HepG2 (cell line): ENCODE measurements around the gene SLC38A3. TPM values are rescaled to one million over a fixed set of nuclear protein-coding genes. Genes with fewer than 3 reads are reported as not detected.

Experiments
- ATF7-NPFF ChIP-seq: sonication (generic); formaldehyde crosslinking; IDR thresholded peaks from 2 replicates; pipeline ENCODE4 v1.8.1; 2023; ENCODE audit warnings: mild to moderate bottlenecking, low read depth, missing genetic modification reagents, moderate library complexity
- HNF4A ChIP-seq: sonication (generic); formaldehyde crosslinking; IDR thresholded peaks from 2 replicates; pipeline ENCODE4 v1.4.0; 2020; ENCODE audit warnings: missing genetic modification reagents
- HNRNPL ChIP-seq: fragments of 200-400 bp; formaldehyde crosslinking; IDR thresholded peaks from 2 replicates; pipeline ENCODE4 v1.6.1; 2017; ENCODE audit warnings: mild to moderate bottlenecking, low read depth, low read length
- MAZ ChIP-seq, 2 experiments: sonication (generic) in 1 of 2; formaldehyde crosslinking in 1 of 2; IDR thresholded peaks; 2 replicates each; pipeline versions ENCODE4 v1.5.0 to v1.6.1; 2012 to 2020; ENCODE audit warnings: low read depth in 2 of 2, mild to moderate bottlenecking in 2 of 2, borderline replicate concordance in 1 of 2, improper control_type of control experiment in 1 of 2, low read length in 1 of 2, missing genetic modification reagents in 1 of 2, moderate library complexity in 1 of 2
- PCBP1 ChIP-seq: fragments of 200-400 bp; formaldehyde crosslinking; IDR thresholded peaks from 2 replicates; pipeline ENCODE4 v1.6.1; 2017; ENCODE audit warnings: mild to moderate bottlenecking, low read depth, low read length, borderline replicate concordance
- RORA ChIP-seq: sonication (generic); formaldehyde crosslinking; IDR thresholded peaks from 2 replicates; pipeline ENCODE4 v1.5.0; 2020; ENCODE audit warnings: mild to moderate bottlenecking, missing genetic modification reagents, moderate library complexity
- TCF7L2 ChIP-seq: IDR thresholded peaks from 2 replicates; pipeline ENCODE4 v1.6.1; 2011; ENCODE audit warnings: mild to moderate bottlenecking, low read depth, low read length, moderate library complexity
- ZNF160 ChIP-seq: sonication (generic); formaldehyde crosslinking; IDR thresholded peaks from 2 replicates; pipeline ENCODE4 v1.8.0; 2022; ENCODE audit warnings: mild to moderate bottlenecking, inconsistent platforms, missing genetic modification reagents
- ZNF329 ChIP-seq: sonication (generic); formaldehyde crosslinking; IDR thresholded peaks from 2 replicates; pipeline ENCODE4 v1.9.0; 2021; ENCODE audit warnings: low read depth, mild to moderate bottlenecking, missing genetic modification reagents
- ZNF383 ChIP-seq: sonication (generic); formaldehyde crosslinking; IDR thresholded peaks from 2 replicates; pipeline ENCODE4 v1.4.0; 2020; ENCODE audit warnings: missing genetic modification reagents, mild to moderate bottlenecking, borderline replicate concordance
- polyA plus RNA-seq, 8 experiments: library from polyadenylated mRNA; depleted of rRNA in 3 of 8; stranded (reverse) in 7 of 8; unstranded in 1 of 8; fragments of >200 nt; fragmentation: Illumina TruSeq in 4 of 8; extraction: Trizol in 4 of 8; gene quantifications; 2 replicates each; pipeline versions ENCODE4 v1.2.1 to v1.2.3, GENCODE V29; 2011 to 2016; ENCODE audit warnings: low read depth in 4 of 8, missing spikeins in 1 of 8, mixed read lengths in 1 of 8; ENCODE audit not compliant: insufficient read depth in 1 of 8
- total RNA-seq, 5 experiments: library from RNA; depleted of rRNA; stranded (reverse); fragments of >200 nt; fragmentation: Illumina TruSeq; extraction: Trizol; gene quantifications; 2 replicates each; pipeline ENCODE4 v1.2.3, GENCODE V29; 2016; ENCODE audit warnings: low read depth in 1 of 5
- TF ChIP-seq, protein P1 (sequence below): sonication (generic); formaldehyde crosslinking; IDR thresholded peaks from 2 replicates; pipeline ENCODE4 v1.4.0; 2020; ENCODE audit warnings: mild to moderate bottlenecking, missing genetic modification reagents
- TF ChIP-seq, protein P2 (sequence below): sonication (generic); formaldehyde crosslinking; IDR thresholded peaks from 2 replicates; pipeline ENCODE4 v1.5.0; 2020; ENCODE audit warnings: mild to moderate bottlenecking, missing genetic modification reagents
- TF ChIP-seq, protein P3 (sequence below): sonication (generic); formaldehyde crosslinking; IDR thresholded peaks from 2 replicates; pipeline ENCODE4 v1.9.0; 2022; ENCODE audit warnings: missing genetic modification reagents, mild to moderate bottlenecking, borderline replicate concordance

Gene SLC38A3
- total and polyA plus RNA-seq, 2 of the 13 experiments (the other 11 are each of a cell fraction or from before 2014, with no cell fraction given): 29.8 to 164 TPM

DNA sequence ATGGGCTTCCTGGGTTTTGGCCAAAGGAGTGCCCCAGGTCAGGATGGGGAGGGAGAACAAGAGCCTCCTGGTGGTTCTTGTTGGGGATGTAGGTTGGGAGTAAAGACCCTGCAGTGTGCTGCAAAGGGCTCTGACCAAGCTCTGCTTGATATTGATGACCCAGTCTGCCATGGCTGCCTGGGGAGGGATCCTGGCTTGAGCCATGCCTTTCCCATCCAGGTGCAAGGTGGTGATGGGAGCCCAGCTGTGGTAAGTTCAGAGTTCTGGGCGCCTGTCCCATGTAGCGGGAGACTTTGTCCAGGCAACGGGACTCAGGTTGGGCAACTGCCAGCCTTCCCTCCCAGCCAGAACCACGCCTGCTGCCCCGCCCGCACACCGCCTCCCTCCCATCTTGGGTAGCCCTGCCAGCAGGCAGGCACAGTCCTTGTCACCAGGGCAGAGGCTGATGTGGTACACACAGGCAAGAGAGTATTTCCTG, 33.5 kb downstream of the SLC38A3 start (continued):
- TF ChIP-seq, protein P1, sequence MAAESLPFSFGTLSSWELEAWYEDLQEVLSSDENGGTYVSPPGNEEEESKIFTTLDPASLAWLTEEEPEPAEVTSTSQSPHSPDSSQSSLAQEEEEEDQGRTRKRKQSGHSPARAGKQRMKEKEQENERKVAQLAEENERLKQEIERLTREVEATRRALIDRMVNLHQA (CRISPR knock-in tag): no peak
- TF ChIP-seq ATF7-NPFF (CRISPR knock-in tag): no peak
- TF ChIP-seq HNRNPL: peak; percentile 63; the same call in 1 of the 2 replicates
- TF ChIP-seq HNF4A: peak; percentile 69
- TF ChIP-seq, protein P2, sequence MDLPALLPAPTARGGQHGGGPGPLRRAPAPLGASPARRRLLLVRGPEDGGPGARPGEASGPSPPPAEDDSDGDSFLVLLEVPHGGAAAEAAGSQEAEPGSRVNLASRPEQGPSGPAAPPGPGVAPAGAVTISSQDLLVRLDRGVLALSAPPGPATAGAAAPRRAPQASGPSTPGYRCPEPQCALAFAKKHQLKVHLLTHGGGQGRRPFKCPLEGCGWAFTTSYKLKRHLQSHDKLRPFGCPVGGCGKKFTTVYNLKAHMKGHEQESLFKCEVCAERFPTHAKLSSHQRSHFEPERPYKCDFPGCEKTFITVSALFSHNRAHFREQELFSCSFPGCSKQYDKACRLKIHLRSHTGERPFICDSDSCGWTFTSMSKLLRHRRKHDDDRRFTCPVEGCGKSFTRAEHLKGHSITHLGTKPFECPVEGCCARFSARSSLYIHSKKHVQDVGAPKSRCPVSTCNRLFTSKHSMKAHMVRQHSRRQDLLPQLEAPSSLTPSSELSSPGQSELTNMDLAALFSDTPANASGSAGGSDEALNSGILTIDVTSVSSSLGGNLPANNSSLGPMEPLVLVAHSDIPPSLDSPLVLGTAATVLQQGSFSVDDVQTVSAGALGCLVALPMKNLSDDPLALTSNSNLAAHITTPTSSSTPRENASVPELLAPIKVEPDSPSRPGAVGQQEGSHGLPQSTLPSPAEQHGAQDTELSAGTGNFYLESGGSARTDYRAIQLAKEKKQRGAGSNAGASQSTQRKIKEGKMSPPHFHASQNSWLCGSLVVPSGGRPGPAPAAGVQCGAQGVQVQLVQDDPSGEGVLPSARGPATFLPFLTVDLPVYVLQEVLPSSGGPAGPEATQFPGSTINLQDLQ: no peak
- TF ChIP-seq ZNF383 (CRISPR knock-in tag): no peak
- TF ChIP-seq ZNF329 (CRISPR knock-in tag): no peak
- no peak for TF ChIP-seq MAZ (IDR thresholded peaks at IDR 0.05; ENCODE audit: borderline replicate concordance, low read depth, low read length)
- no peak for TF ChIP-seq MAZ (CRISPR knock-in tag; IDR thresholded peaks at IDR 0.05; ENCODE audit: low read depth)
- TF ChIP-seq, protein P3, sequence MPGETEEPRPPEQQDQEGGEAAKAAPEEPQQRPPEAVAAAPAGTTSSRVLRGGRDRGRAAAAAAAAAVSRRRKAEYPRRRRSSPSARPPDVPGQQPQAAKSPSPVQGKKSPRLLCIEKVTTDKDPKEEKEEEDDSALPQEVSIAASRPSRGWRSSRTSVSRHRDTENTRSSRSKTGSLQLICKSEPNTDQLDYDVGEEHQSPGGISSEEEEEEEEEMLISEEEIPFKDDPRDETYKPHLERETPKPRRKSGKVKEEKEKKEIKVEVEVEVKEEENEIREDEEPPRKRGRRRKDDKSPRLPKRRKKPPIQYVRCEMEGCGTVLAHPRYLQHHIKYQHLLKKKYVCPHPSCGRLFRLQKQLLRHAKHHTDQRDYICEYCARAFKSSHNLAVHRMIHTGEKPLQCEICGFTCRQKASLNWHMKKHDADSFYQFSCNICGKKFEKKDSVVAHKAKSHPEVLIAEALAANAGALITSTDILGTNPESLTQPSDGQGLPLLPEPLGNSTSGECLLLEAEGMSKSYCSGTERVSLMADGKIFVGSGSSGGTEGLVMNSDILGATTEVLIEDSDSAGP: no peak
- TF ChIP-seq RORA: no peak
- no peak for TF ChIP-seq TCF7L2
- no peak for TF ChIP-seq PCBP1
- TF ChIP-seq ZNF160 (CRISPR knock-in tag): no peak
